ENCODE results near the gene PLCXD3. TPM values are rescaled to one million over a fixed set of nuclear protein-coding genes. Genes with fewer than 3 reads are reported as not detected.

The PLCXD3 gene
- total RNA-seq, 1 donor from 2014 or later = 2.6 TPM

GRCh38 chr5:41374631-41375030 lies 135.8 kb downstream of the PLCXD3 start:
- intact Hi-C loops (cut with DNase I) = no loop called here
- ATAC-seq (no peak), DNase-seq (no peak)
- no peaks in the 10 kb centered on the region for H3K27me3 ChIP-seq
- no peaks in the 10 kb centered on the region for H3K4me1 ChIP-seq
- H3K9me3 ChIP-seq = no peaks in the 10 kb centered on the region
- no peak overlapping the region for H3K4me3 ChIP-seq
- H3K36me3 ChIP-seq = no peaks in the 10 kb centered on the region
- H3K27ac ChIP-seq = no peak overlapping the region
- TF ChIP-seq CTCF (IDR thresholded peaks at IDR 0.05) = no peak

- intact Hi-C loops (cut with DNase I) = no loop called here
- H3K27me3 ChIP-seq = no peaks in the 10 kb centered on the region
- H3K36me3 ChIP-seq = no peaks in the 10 kb centered on the region
Measured at GRCh38 chr5:41373230-41373629, 137.2 kb downstream of the PLCXD3 start.

GRCh38 chr5:41371738-41372137 lies 138.7 kb downstream of the PLCXD3 start:
- no peaks in the 10 kb centered on the region for H3K9me3 ChIP-seq
- no peak overlapping the region for H3K27ac ChIP-seq
- no peak for TF ChIP-seq CTCF (IDR thresholded peaks at IDR 0.05)
- H3K4me1 ChIP-seq = no peaks in the 10 kb centered on the region
- no peak overlapping the region for H3K4me3 ChIP-seq
- no peaks in the 10 kb centered on the region for H3K27me3 ChIP-seq
- H3K36me3 ChIP-seq = no peaks in the 10 kb centered on the region
- no peak for ATAC-seq
- intact Hi-C loops (cut with DNase I) = no loop called here
- no peak for DNase-seq

More at GRCh38 chr5:41373230-41373629, 137.2 kb downstream of the PLCXD3 start:
- Histone ChIP-seq H3K4me3 (no peak overlapping the region), H3K4me1 (no peaks in the 10 kb centered on the region), H3K9me3 (no peaks in the 10 kb centered on the region), H3K27ac (no peak overlapping the region)
- no peak for DNase-seq
- TF ChIP-seq CTCF (IDR thresholded peaks at IDR 0.05) = no peak
- ATAC-seq = no peak

- ATAC-seq (no peak), DNase-seq (no peak)
- intact Hi-C loops (cut with DNase I) = no loop called here
- H3K27ac ChIP-seq = no peak overlapping the region
- no peaks in the 10 kb centered on the region for H3K36me3 ChIP-seq
- no peaks in the 10 kb centered on the region for H3K9me3 ChIP-seq
- no peaks in the 10 kb centered on the region for H3K27me3 ChIP-seq
- no peak overlapping the region for H3K4me3 ChIP-seq
- no peaks in the 10 kb centered on the region for H3K4me1 ChIP-seq
- no peak for TF ChIP-seq CTCF (IDR thresholded peaks at IDR 0.05)
Measured at GRCh38 chr5:41370482-41370881, 139.9 kb downstream of the PLCXD3 start.

- H3K27ac ChIP-seq = no peak overlapping the region
- no peaks in the 10 kb centered on the region for H3K4me1 ChIP-seq
- intact Hi-C loops (cut with DNase I) = no loop called here
Measured at GRCh38 chr5:41369799-41370198, 140.6 kb downstream of the PLCXD3 start.

More at GRCh38 chr5:41369799-41370198, 140.6 kb downstream of the PLCXD3 start:
- H3K36me3 ChIP-seq = no peaks in the 10 kb centered on the region
- no peak overlapping the region for H3K4me3 ChIP-seq
- no peak for TF ChIP-seq CTCF (IDR thresholded peaks at IDR 0.05)
- no peak for DNase-seq
- no peak for ATAC-seq
- no peaks in the 10 kb centered on the region for H3K27me3 ChIP-seq
- H3K9me3 ChIP-seq = no peaks in the 10 kb centered on the region

Measured in upper lobe of right lung (tissue), 1 donor.